HG03025 (cell line): ENCODE measurements around the gene KRTAP3-1.
"Not testable (repeated sequence)": the region's sequence is repeated elsewhere in the genome, so short reads cannot be mapped to it uniquely, and the experiment has no call there.

Experiments
- ATAC-seq: cut with Tn5 transposase; IDR thresholded peaks from one replicate; pipeline ENCODE4 v1.9.1; 2021; ENCODE audit warnings: mild to moderate bottlenecking, moderate library complexity; ENCODE audit not compliant: unreplicated experiment, low FRiP score

The KRTAP3-1 gene

GRCh38 chr17:41016578-41017215 lies 7.8 kb upstream of the KRTAP3-1 start:
- ATAC-seq, result no peak

DNA sequence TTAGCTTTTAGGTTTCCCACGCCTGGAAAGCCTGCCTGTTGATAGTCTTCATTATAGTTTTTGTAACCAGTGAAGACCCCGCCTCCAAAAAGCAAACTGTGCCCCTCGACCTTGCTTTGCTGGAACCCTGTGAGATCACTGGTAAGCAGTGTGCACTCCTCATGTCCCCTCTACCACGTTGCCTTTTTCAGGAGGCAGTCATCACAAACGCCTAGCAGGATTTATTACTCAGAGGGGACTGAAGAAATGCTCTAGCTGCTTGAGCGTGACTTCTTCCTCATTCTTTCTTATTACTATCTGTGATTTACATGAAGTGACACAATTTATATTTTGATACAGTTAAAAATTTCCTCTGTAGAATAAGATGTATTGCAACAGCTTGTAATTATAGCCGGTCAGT lies 6.5 kb upstream of the KRTAP3-1 start:
- no peak for ATAC-seq

GRCh38 chr17:41013606-41014005 lies 4.7 kb upstream of the KRTAP3-1 start:
- no peak for ATAC-seq

DNA sequence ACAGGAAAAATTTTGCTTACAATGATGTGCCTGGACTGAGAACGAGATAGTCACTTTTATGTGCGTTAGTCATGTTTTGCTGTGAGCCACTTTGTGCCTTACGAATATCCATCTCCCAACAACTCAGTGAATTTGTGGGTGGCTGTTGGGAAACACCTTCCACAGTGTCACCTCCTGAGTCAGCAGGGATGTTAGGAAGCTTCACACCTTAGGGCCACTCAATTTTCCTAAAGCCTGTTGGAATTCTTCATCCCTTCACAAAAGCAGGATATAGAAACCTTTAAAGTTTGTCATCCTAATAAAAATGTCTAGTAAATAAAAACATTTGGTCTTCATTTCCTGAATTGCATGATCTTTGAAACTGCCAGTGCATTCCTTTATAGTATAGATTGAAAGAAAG lies 4.3 kb upstream of the KRTAP3-1 start:
- no peak for ATAC-seq

- ATAC-seq, result no peak
Observed at GRCh38 chr17:41012326-41013120, 3.6 kb upstream of the KRTAP3-1 start.

DNA sequence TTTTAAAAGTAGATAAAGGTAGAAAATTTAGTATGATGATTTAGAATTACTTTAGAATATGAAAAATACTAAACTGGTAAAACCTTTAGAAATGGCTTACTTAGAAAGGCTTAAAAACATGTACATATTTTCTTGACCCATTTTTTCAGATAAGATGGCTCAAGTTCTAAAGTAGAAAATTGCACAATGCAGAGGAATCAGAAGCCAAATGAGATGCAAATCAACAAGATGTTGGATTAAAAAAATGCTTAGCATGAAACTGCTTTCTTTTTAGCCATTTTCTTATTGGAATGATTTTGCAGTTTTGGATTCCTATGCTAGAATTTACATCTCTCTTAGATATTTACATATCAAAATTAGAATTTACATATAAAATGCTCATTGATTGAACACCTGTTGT lies 1.5 kb upstream of the KRTAP3-1 start:
- no peak for ATAC-seq

DNA sequence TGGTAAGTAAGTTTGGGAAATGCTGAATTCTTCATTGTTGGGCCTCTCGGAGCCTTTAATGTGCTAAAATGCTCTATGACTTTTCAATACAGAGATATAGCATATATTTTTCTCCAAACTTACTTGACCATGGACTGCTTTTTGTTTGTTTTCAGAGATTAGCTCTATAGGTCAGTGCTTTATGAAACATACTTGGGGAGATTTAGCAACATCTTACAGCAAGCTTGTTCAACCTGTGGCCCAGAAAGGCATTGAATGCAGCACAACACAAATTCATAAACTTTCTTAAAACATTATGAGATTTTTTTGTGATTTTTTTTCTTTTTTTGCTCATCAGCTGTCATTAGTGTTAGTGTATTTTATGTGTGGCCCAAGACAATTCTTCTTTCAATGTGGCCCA lies 1.0 kb upstream of the KRTAP3-1 start:
- ATAC-seq, result no peak

GRCh38 chr17:41009301-41009760 lies 403 bp upstream of the KRTAP3-1 start:
- no peak for ATAC-seq

DNA sequence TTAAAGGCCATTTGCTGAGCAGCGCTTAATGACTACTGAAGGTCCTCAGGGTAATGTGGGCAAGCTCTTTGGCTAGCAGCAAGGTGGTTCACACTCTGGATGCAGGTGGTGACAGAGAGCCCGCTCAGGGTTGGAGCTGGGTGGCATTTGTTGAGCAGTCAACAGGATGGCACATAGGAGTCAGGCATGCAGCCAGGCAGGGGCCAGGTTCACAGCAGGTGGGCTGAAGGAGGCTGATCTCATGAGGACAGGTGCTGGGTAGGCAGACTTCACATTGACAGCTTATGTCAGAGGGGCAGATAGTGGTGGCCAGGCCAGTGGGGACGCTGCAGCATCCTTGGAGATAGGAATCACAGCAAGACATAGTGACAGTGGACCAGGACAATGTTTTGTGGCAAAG lies 4.5 kb downstream of the KRTAP3-1 start:
- ATAC-seq, result no peak

- ATAC-seq, result no peak
Observed at GRCh38 chr17:41003926-41004325, 5.0 kb downstream of the KRTAP3-1 start.

- ATAC-seq, result no peak
Observed at GRCh38 chr17:41002814-41003213, 6.1 kb downstream of the KRTAP3-1 start.

DNA sequence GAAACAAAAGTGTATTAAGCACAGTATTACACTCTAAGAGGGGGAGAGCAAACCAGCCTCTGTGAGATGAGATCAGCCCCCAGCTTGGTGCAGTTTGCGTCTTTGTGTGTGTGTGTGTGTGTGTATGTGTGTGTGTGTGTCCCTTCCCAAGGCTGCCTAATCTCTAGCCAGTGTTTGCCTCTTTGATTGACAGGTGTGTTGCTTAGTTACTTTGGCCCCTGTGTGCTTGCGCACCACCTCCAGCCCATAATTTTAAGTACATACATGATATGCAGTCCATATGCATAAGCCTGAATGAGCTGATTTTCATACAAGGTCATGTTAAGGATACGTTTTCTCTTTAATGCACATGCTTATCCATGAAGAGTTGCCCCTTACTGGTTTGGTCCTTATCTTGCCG lies 7.1 kb downstream of the KRTAP3-1 start:
- no peak for ATAC-seq

- ATAC-seq, result not testable (repeated sequence)
Observed at GRCh38 chr17:40999563-40999962, 9.4 kb downstream of the KRTAP3-1 start, which contains the start of gene KRTAP3-2. TSS of gene KRTAP3-2 (minus strand) at chr17:40999906. CDS start at chr17:40999853, 53 bp downstream.

- no peak for ATAC-seq
Observed at GRCh38 chr17:40997361-40997760, 11.6 kb downstream of the KRTAP3-1 start.

- ATAC-seq, result no peak
Observed at GRCh38 chr17:40996829-40997228, 12.1 kb downstream of the KRTAP3-1 start.

- no peak for ATAC-seq
Observed at GRCh38 chr17:40995116-40995515, 13.8 kb downstream of the KRTAP3-1 start.

GRCh38 chr17:40993839-40994238 lies 15.1 kb downstream of the KRTAP3-1 start, which contains the start of gene KRTAP3-3:
TSS of gene KRTAP3-3 (minus strand) at chr17:40994164. CDS start at chr17:40994097, 67 bp downstream.
- no peak for ATAC-seq

GRCh38 chr17:40993084-40993483 lies 15.8 kb downstream of the KRTAP3-1 start:
- no peak for ATAC-seq

- no peak for ATAC-seq
Observed at GRCh38 chr17:40992666-40993065, 16.3 kb downstream of the KRTAP3-1 start.

DNA sequence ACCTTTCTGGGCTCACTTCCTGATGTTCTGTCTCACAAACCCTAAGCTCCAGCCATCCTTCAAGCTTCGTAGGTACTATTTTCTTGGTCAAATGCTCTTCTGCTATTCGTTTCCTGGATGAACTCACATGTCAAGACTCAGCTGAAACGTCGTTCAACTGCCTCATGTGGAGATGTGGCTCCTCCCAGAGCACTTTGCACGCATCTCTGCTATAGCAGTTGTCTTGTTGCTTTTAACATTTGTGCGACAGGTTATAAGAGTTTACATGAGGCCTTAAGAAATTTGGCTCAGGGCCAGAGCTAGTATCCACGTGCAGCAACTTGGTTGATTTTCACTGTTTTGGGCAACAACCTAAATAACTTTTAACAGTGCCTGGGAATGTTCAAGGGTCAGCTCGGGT lies 22.0 kb downstream of the KRTAP3-1 start:
- ATAC-seq, result no peak

DNA sequence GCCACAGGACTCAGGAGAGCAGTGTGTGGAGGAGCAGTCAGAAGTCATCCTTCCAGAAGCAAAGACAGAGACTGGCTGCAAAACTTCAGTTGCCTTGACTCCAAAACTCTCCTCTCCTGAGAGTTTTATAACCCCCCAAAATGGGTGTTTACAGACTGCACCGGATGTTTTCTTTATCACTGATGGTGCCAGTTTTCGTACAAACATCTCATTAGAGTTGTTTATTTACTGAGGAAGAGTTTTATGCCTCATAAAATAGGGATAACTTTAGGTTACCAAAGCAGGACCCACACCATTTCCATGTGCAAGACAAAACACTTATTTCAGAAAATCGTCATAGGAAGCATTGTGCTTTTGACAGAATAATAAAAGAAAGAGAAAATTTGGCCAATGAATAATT lies 24.7 kb downstream of the KRTAP3-1 start, which contains the start of gene KRT40:
KRT40 (minus strand) TSS at position 101 of the 400 bp plus-strand sequence; CDS start at position 48, 53 bp downstream.
- ATAC-seq, result no peak

DNA sequence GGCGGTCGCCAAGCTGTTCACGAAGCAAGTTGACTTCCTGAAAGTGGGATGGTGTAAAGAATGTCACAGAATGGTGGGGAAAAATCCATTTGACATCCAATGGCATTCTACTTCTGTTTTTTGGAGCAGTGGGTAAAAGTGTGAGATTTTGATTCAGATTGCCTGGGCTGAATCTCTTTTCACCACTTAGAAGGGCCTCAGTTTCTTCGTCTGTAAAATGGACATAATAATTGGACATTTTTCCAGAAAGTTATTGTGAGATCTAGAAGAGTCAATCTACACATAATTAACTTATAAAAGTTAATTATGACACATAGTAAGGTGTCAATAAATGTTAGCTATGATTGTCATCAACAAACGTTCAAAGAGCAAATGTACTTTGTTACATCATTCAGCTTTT lies 27.8 kb downstream of the KRTAP3-1 start:
- no peak for ATAC-seq
